HG02798 (cell line): ENCODE results near the gene MYO1E.

ENCODE experiments used
- ATAC-seq: cut with Tn5 transposase; IDR thresholded peaks from one replicate; pipeline ENCODE4 v1.9.1; 2021; ENCODE audit warnings: mild to moderate bottlenecking; ENCODE audit not compliant: unreplicated experiment, poor library complexity

The MYO1E gene

DNA sequence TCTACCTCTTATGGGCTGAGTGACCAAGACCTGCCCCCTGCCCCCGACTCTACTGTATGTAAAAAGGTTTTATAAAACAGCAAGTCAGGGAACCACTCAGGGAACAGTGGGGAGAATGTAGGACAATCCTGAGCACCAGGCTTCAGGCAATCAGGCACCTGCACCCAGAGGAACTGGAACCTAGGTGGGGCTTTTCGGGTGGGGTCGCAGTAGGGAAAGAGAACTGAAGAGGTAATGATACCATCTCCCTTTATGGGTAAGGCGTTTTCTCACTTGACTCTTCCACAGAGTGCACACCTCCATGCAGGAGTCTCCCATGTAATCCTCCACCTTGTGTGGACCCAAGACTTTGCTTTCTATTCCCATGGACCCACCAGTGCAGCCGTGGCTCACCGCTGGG, 45.8 kb downstream of the MYO1E start:
- ATAC-seq: no peak

DNA sequence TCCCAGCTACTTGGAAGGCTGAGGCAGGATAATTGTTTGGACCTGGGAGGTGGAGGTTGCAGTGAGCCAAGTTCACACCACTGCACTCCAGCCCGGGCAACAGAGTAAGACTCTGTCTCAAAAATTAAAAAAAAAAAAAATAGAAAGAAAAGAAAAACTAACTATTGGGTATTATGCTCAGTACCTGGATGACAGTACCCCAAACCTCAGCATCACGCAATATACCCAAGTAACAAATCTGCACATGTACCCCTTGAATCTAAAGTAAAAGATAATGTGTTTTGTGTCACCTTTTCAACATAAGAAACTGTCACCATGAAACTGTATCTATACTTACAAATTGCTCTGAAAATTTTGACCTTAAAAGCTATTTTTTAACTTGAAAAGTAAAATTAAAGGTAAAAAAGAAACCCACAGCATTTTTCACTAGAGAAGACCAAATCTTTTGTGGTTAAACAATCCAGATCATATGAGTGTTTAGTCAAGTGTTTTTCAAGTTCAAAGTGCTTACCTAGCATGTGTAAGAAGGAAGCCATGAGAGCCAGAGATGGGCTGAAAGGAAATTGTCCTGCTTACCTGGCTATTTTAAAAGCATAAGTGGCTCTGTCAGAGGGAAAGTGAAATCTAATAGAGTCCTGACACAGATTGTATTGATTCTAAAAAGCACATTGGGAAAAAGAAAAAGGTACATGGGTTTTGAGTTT, 50.5 kb downstream of the MYO1E start:
- ATAC-seq: no peak

DNA sequence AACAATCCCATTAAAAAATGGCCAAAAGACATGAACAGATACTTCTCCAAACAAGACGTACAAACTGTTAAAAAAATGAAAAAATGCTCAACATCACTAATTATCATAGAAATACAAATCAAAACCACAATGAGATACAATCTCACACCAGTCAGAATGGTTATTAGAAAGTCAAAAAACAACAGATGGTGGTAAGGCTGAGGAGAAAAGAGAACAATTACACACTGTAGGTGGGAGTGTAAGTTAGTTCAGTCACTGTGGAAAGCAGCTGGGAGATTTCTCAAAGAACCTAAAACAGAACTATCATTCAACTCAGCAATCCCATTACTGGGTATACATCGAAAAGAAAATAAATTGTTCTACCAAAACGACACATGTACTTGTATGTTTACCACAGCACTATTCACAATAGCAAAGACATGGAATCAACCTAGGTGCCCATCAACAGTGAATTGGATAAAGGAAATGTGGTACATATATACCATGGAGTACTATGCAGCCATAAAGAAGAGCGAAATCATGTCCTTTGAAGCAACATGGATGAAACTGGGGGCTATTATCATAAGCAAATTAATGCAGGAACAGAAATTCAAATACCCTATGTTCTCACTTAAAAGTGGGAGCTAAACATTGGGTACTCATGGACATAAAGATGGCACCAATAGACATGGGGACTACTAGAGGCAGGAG, 51.5 kb downstream of the MYO1E start:
- ATAC-seq: no peak

DNA sequence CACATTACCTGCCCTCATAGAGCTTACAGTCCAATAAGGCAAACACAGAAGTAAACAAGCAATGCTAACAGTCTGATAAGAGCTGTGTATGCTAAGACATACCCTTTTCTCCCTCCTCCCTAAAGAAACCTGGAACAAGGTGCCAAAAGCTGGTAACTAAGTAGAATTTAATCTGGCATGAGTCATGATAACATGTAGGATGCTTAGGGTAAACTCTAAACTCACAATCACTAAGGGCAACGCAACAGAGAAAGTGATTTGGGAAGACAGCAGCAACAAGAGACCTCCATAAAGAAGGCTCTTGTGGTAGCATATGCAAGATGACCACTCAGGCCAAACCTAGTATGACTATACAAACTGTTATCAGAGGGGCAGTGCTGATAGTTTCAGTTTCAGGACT, 55.5 kb downstream of the MYO1E start:
- no peak for ATAC-seq

DNA sequence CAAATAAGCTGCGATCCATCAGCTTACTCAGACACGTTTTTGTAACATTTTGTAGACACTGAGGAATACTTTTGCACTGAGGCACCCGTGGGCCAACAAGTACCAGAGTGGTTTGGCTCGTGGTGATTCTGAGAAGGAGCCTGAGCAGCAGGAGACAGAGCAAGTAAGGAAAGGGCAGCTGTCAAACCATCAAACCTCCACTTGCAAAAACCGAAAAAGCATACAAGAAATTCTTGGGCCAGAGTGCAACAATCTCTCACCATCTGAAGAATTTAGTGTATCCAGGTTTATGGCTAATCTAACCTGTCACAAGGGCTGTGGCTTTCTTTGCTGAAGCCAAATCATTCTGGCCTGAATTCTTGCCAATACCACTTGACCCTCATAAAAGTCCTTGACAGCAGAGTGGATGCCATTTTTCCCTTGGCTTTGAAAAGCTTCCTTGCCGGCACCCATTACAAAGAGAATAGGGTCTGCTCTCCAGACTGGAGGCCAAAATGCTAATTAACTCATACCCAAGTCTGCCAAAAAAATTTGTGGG, 56.7 kb downstream of the MYO1E start:
- ATAC-seq: no peak

DNA sequence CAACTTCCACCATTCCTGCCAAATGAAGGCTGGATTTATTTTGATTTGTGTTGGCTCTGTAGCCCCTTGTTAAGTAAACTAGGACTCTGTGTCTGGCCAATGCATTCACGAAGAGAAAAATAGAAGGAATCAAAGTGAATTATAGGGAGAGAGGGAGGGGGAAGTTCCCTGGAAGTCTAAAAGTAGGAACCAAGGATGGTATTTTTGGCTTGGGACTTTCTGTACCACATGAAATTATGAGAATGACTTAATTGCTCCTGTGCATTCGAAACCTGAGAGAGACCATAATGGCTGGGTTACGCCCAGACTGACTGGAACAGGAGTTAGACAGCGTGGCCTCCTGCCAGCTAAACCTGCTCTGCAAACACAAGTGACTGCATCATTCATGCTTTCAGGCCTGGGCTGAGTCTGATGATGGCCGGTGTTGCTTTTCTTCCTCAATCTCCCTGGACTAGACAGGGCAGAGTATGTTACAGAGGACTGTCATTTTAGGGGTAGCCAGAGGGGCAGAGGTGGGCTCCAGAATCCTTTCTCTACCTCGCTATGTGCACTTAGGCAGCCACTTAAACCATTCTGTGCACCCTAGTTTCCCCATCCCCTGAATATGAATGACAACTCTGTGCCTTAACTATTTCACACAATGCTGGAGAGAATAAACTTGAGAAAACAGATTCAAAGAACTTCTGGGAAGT, 58.9 kb downstream of the MYO1E start:
- peak; percentile 79 for ATAC-seq

DNA sequence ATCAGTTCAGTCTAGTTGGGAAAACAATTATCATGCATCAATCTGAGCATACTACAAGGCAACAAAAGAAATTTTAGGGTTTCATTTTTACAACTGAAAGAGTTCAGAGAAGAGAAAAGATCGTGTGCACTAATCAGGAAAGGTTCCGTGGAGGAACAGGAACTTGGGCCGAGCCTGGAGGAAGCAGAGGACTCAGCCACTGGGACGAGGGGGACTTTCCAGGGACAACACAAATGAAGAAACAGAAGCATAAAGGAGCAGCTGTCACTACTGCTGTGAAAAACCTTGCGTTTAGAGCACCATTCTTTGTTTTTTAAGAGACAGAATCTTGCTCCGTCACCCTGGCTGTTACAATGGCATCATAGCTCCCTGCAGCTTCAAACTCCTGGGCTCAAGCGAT, 60.5 kb downstream of the MYO1E start:
- no peak for ATAC-seq

DNA sequence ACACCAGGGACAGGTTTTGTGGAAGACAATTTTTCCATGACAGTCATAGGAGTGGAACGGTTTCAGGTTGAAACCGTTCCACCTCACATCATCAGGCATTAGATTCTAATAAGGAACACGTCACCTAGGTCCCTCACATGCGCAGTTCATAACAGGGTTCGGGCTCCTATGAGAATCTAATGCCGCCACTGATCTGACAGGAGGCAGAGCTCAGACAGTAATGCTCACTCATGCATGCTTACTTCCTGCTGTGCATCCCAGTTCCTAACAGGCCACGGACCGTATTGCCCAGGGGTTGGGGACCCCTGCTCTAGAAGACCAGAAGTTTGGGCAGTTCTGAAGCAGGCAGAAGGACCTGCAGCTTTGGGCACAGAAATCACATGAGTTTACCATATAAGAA, 61.5 kb downstream of the MYO1E start:
- no peak for ATAC-seq

DNA sequence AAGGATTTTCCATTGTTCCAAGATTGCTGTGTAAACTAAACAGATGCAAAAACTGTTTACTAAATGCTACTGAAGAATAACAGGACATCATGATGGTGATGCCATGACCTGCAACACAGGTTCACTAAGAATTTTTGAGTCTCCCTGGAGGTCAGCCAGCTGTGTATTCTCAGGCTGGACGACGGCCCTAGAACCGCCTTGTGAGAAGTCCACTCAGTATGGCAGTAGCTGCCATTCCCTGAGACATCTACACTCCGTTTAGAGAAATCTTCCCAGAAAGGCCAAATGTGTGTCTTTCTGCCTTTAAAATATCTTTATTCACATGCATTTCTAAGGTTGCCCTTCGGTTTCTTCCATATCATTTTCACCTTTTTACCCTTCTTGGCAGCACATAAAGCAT, 63.3 kb downstream of the MYO1E start:
- ATAC-seq: no peak

DNA sequence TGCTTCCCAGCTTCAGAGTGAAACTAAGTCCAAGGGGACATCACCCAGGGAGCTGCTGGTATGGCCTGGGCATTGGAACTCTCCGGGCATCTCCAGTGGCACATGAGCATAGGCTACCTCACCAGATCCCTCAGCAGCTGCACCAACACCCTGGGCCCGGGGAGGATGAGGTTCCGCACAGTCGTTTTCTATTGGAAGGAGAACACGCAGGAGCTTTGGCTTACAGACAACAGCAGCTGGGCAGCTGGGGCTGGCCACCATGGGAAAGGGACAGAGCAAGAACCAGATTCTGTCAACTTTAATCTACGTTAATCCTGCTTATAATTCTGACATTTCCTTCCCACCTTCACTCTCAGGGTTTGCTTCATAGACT, 65.5 kb downstream of the MYO1E start:
- ATAC-seq: no peak

DNA sequence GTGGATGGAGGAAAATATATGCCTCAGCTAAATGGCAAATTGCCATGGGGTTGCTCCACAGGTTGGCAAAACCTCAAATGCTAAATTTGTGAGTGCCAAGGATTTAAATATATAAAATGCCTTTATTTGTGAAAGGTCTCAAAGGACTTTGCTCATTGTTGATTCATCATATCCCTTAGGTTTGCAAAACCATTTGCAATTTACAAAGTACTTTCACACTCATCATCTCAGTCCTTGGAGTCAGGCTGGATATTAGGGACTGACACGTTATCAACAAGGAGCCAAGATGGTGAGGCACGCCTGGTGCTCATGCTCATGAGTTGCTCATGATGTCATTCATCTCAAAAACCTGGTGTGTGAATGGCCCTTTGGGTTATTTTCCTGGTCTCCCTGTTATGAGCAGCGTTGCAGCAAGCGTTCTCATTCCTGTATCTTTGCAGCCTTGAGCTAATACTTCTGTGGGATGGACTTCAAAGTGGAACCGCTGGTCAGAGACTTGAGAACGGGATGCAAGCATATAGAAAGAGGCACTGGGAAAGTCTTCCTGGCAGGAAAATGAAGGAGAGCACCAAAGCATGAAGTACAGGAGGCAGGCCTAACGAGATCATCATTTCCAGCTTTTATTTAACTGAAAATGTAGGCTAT, 66.0 kb downstream of the MYO1E start:
- no peak for ATAC-seq

DNA sequence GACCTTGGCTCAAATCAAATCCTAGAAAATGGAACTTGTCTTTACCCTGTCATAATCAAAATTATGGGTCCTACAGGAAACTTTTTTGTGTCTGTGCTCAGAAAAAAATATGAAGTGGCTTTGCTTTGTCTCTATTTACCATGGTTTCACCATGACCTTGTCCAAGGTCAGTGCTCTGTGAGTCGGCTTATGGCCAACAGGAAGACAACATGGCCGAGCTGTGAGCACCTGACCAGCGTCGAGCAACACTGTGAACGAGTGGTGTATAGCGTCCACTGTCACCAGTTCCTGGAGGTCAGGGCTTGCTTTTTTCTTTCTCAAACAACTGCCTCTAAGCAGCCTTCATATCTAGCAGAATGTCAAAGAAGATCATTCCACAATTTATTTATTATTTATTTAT, 67.9 kb downstream of the MYO1E start:
- ATAC-seq: no peak

DNA sequence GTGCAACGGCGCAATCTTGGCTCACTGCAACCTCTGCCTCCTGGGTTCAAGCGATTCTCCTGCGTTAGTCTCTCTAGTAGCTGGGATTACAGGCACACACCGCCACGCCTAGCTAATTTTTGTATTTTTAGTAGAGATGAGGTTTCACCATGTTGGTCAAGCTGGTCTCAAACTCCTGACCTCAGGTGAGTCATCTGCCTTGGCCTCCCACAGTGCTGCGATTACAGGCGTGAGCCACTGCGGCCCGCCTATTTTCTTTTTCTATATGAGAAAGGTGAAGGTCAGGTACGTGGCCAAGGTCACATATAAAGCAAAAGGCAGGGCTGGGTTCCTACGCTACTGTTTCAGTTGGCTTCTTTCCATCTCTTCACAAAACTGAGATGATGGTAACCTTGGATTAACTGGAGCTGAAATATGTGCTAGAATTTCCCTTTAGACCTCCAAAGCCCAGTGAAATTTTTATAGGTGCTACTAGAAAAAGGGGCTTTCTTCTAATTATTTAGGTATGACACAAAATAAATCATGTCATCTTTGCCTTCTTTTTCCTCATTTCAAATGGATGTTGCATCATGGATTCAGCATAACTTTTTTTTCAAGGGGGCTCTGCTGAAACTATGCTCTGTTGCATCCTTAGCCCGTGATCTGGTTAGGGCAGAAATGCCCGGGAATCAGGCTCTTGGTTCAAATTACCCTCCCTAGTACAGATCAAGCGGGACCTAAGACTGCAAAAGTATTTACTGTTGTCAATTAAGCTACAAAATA, 68.5 kb downstream of the MYO1E start:
- ATAC-seq: peak; percentile 39

DNA sequence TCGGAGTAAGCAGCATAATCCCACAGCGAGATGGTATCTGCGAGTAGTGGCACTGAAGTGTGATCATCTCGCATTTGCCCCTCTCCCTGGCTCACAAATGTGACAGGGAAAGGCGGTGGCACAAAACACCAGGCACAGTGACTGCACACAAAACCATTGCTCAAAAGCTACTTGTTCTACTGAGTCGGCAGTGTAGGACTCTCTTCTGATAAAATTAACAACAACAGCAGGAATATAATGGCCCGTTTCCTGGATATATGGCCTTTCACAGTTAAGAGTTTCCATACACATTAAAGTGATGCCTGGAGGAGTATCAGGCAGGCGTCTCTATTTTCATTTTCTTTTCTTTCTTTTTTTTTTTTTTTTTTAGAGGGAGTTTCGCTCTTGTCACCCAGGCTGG, 69.0 kb downstream of the MYO1E start:
- peak; percentile 2 for ATAC-seq

DNA sequence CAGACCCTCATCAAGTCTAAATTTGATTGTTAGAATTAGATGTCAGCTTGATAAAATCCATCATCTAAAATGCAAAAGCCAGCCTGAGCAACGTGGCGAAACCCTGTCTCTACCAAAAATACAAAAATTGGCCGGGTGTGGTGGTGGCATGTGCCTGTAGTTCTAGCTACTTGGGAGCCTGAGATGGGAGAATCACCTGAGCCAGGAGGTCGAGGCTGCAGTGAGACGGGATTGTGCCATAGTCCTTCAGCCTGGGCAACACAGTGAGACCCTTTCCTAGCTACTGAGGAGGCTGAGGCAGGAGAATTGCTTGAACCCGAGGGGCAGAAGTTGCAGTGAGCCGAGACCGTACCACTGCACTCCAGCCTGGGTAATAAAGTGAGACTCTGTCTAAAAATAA, 69.5 kb downstream of the MYO1E start:
- no peak for ATAC-seq

DNA sequence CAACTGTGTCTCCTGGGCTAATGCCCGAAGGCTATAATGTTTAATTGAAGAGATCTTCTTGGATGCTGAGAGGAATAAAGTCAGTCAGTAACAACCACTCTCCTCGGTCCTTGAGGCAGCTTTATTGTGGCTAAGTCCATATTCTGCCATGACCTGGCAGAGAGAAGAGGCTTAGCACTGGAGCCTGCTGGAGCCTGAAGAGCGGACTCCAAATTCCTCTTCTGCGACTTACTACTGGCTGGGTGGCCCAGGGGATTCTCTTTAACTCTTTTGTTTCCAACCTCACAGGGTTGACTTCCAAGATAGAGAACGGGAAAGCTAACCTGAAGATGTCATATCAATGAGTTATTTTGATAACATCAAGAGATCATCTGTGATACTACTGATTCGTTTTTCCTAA, 71.1 kb downstream of the MYO1E start:
- ATAC-seq: no peak

DNA sequence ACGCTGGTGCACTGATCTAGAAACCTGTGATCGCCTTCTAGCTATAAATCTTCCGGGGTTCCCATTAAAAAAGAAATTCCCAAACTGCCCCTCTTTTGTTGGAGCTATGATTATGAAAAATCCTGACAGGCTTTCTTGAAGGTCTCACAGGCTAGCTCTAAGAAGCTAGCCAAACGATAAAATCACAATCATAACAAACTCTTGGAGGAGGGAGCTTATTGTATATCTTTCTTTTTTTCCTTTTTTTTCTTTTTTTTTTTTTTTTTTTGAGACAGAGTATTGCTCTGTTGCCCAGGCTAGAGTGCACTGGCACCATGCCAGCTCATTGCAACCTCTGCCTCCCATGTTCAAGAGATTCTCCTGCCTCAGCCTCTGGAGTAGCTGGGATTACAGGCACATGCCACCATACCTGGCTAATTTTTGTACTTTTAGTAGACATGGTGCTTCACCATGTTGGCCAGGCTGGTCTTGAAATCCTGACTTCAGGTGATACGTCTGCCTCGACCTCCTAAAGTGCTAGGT, 72.0 kb downstream of the MYO1E start:
- no peak for ATAC-seq

DNA sequence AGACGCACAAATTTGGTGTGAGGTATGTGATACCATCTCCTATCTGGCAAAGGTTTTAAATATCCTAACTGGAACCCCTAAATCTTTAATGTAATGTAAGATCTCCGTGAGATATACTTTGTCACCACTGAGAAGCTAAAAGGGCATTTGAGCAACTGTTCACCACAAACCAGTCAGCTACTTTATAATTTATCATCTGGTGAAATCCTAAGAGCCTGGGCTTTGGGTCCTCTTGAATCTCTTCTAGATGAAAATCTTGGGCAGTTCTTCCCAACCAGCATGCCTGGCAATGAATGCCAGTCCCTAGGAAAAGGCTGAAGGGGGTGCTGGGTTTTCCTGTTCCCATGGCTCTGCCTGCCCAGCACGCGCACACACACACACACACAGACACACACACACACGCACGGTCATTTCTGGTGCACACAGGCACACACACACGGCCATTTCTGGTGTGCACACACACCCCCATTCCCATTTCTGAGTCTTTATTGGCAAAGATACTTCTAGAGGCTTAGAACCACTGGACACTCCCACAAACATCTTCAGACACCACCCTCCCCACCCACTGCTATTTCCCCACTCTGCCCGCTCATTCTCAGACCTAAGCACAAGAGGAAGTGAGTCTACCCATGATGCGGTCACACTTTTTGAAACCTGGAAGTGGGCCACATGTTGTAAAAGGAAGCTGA, 72.6 kb downstream of the MYO1E start:
- peak; percentile 73 for ATAC-seq

DNA sequence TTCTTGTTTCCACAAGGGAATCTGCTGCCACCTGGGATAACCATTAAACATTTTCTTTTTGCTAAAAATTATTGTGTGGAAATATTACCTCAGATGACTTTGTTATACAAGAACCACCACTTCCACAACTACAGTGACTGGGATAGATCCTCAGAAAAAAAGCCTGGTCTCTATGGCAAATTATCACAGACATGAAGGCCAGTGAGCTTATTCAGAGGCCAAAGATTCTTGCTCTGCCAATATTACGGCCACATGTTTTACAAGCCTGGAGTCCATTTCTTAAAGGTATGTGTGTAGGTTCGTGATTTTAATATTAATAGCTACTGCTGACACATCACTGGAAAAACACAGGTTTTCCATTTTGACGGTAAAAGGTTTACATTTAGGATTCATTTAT, 73.8 kb downstream of the MYO1E start:
- ATAC-seq: no peak
